ENCODE data around the gene CCDC78.
A peak's percentile ranks its signal among the peaks of the same experiment; 100 is the strongest.

CCDC78 gene

GRCh38 chr16:722835-723633 is 3.2 kb downstream of the CCDC78 start:
- no peak for DNase-seq

- no peak for DNase-seq
These were observed 4.3 kb downstream of the CCDC78 start for GRCh38 chr16:721765-722540.

DNA sequence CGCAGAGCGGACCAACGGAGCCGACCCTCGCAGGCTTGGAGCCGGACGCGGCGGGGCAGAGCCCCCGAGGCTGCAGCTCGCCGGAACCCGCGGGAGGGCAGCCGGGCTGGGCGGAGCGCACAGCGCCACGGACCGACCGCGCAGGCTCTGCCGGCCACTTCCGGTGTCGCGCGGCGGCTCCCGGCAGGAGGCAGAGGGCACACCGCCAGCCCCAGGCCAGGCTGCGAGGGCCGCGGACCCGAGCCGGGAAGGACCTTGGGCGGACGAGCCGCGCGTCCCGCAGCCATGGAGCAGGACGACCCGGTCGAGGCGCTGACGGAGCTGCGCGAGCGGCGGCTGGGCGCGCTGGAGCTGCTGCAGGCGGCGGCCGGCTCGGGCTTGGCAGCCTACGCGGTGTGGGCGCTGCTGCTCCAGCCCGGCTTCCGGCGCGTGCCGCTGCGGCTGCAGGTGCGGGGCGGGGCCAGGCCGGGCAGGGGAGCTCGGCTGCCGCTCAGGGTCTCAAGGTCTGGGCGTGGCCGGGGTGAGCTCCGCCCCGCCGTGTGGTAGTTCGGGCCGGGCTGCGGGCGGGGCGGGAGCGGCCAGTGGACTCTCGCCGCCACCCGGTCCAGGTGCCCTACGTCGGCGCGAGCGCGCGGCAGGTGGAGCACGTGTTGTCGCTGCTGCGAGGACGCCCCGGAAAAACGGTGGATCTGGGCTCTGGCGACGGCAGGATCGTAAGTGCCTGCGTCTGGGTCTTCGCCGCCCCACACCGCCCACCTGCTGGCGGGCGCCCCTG is 5.1 kb downstream of the CCDC78 start, which contains the start of gene ANTKMT:
TSS of gene ANTKMT (plus strand) at position 157 of the 775 bp plus-strand sequence. CDS start at position 286, 129 bp downstream.
- peak; percentile 63 for DNase-seq

- peak; percentile 73 for DNase-seq
These were observed 5.7 kb downstream of the CCDC78 start for GRCh38 chr16:720447-720989.

- no peak for DNase-seq
These were observed 6.3 kb downstream of the CCDC78 start for GRCh38 chr16:719815-720446.

- DNase-seq, result no peak
These were observed 7.3 kb downstream of the CCDC78 start for GRCh38 chr16:718922-719321.

- DNase-seq, result no peak
These were observed 7.9 kb downstream of the CCDC78 start for GRCh38 chr16:718389-718788.

- no peak for DNase-seq
These were observed 8.6 kb downstream of the CCDC78 start for GRCh38 chr16:717450-718245.

- no peak for DNase-seq
These were observed 9.4 kb downstream of the CCDC78 start for GRCh38 chr16:716768-717325.

GRCh38 chr16:716200-716568 is 10.1 kb downstream of the CCDC78 start:
- no peak for DNase-seq

DNA sequence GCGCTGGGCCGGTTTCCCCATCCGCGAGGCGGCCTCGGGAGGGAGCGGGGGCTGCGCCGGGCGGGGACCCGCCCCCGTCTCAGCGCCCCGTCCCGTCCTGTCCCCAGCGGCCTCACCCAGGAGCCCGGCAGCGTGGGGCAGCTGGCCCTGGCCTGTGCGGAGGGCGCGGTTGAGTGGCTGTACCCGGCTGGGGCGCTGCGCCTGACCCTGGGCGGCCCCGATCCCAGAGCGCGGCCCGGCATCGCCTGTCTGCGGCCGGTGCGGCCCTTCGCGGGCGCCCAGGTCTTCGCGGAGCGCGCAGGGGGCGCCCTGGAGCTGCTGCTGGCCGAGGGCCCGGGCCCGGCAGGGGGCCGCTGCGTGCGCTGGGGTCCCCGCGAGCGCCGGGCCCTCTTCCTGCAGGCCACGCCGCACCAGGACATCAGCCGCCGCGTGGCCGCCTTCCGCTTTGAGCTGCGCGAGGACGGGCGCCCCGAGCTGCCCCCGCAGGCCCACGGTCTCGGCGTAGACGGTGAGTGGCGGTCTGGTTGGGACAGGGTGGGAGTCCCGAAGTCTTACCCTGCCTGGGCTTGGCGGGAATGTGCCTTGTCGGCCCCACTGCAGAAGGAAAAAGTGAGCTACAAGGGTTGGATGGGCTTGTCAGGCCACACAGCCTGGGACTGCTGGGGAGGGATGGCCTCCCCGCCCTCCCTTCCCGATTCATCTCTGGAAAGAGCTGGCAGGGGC is 10.6 kb downstream of the CCDC78 start:
- peak; percentile 29 for DNase-seq

DNA sequence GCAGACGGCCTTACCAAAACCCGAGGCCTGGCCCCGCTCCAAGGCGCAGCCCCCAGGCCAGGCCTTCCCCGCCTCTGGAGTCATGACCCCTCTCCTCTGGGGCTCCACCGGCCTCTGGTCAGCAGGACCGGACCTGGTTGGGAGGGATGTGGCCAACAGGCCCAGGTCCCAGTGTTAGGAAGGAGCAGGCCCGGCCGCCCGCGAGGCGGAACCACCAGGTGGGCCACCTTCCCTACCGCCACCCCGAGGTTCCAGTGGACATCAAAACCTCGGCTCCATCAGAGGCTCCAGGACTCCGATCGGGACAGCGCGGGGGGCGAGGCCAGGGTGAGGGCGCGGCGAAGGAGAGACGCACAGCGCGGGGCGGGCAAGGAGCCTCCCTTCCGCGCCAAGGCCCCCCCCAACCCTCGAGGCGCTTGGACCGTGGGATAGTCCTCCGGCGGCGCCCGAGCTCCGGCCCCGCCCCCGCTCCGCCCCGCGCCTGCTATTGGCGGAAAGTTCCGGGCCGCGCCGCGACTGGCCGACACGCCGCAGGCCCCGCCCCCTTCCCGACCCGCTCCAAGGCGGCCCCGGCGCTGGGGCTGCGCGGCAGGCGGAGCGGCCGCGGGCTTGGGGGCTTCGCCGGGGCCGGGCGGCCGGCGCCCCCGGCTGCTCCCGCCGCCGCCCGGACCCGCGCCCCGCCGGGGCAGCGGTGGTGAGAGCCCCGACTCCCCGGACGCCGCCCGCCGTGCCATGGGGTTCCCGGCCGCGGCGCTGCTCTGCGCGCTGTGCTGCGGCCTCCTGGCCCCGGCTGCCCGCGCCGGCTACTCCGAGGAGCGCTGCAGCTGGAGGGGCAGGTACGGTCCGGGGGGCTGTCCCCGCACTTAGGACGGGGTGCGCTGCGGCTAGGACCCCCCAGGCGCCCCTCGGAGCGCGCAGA is 11.4 kb downstream of the CCDC78 start, which contains the start of gene METRN:
TSS of gene METRN (plus strand) at position 561 of the 919 bp plus-strand sequence. CDS start at position 733, 172 bp downstream.
- peak; percentile 84 for DNase-seq

DNA sequence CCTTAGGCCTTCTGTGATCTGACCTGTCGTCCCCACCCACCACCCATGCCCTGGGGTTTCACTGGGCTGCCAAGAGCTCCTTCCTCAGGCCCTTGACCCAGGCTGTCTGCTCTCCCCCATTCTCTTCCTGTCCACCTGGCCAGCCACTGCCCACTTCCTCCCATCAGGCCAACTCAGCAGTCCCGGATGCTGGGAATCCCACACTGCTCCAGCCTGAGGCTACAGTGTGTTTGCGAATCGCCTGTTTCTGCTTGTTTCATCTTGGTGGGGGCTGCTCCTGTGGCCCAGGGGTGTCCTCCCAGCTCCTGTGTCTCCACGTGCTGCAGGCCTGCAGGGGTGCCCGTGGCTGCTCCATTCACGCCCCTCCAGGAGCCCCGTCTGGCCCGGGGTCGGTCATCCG is 12.2 kb downstream of the CCDC78 start:
- no peak for DNase-seq

GRCh38 chr16:712740-713250 is 13.4 kb downstream of the CCDC78 start:
- peak; percentile 95 for DNase-seq

- peak; percentile 57 for DNase-seq
These were observed 14.5 kb downstream of the CCDC78 start for GRCh38 chr16:711548-712320.

GRCh38 chr16:711084-711483 is 15.2 kb downstream of the CCDC78 start:
- no peak for DNase-seq

DNA sequence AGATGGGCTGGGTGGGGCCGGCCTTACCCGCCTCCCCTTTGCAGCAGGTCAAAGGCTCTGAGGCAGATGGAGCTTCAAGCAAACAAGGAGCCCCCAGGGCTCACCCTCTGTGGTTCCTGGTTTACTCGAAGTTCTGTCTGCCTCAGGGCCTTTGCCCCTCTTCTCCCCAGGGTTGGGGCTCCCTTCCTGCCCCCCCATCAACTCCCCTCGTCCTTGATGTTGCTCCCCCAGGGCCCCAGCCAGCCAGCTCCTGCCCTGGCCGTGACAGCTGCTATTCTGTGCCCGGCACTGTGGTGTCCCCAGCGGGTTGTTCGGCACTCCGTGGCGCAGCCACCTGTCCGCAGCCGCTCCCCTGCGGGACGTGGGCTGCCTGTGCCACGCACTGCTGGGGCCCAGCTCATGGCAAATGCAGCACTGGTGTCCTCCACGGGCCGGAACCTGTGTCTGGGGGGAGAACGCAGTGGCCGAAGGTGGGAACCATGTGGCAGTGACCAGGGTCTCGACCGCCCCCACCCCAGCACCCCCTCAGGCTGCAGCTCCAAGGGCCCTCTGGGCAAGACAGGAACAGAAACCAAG is 15.7 kb downstream of the CCDC78 start:
- DNase-seq, result no peak

All from fibroblast of skin of right quadriceps (primary cell).